Pons (tissue), 1 donor: Measurements from ENCODE around the gene HDGFL3.
"Not testable (repeated sequence)": the region's sequence is repeated elsewhere in the genome, so short reads cannot be mapped to it uniquely, and the experiment has no call there.

Source experiments
- DNase-seq: peaks from one replicate; pipeline ENCODE4 v3.0.0-alpha.2; 2016; ENCODE audit warnings: low spot score

The HDGFL3 gene

GRCh38 chr15:83207660-83208366 lies at the start of gene HDGFL3:
HDGFL3 (minus strand) TSS chr15:83207823; CDS start chr15:83207414, 409 bp downstream.
- DNase-seq = peak; percentile 31

- DNase-seq = no peak
These were observed 43.2 kb upstream of the HDGFL3 start for GRCh38 chr15:83250781-83251180.

GRCh38 chr15:83249030-83249343 lies 41.4 kb upstream of the HDGFL3 start:
- no peak for DNase-seq

- DNase-seq = peak; percentile 84
These were observed 40.8 kb upstream of the HDGFL3 start for GRCh38 chr15:83248151-83249029.

- no peak for DNase-seq
These were observed 36.0 kb upstream of the HDGFL3 start for GRCh38 chr15:83243634-83244033.

- no peak for DNase-seq
These were observed 22.6 kb upstream of the HDGFL3 start for GRCh38 chr15:83230242-83230641.

- DNase-seq = no peak
These were observed 17.8 kb upstream of the HDGFL3 start for GRCh38 chr15:83225449-83225848.

- DNase-seq = not testable (repeated sequence)
These were observed 14.2 kb upstream of the HDGFL3 start for GRCh38 chr15:83221781-83222180.

- DNase-seq = no peak
These were observed 11.4 kb upstream of the HDGFL3 start for GRCh38 chr15:83219026-83219425.

- DNase-seq = no peak
These were observed 7.7 kb upstream of the HDGFL3 start for GRCh38 chr15:83215306-83215705.

- DNase-seq = no peak
These were observed 3.0 kb upstream of the HDGFL3 start for GRCh38 chr15:83210619-83211018.

- DNase-seq = no peak
These were observed 1.7 kb upstream of the HDGFL3 start for GRCh38 chr15:83209333-83209732.

GRCh38 chr15:83208367-83208661 lies 691 bp upstream of the HDGFL3 start:
- DNase-seq = peak; percentile 8

GRCh38 chr15:83207009-83207659 lies 489 bp downstream of the HDGFL3 start:
- DNase-seq = no peak

GRCh38 chr15:83206526-83207008 lies 1.1 kb downstream of the HDGFL3 start:
- peak; percentile 18 for DNase-seq

- DNase-seq = peak; percentile 31
These were observed 1.8 kb downstream of the HDGFL3 start for GRCh38 chr15:83205725-83206324.

GRCh38 chr15:83204697-83205096 lies 2.9 kb downstream of the HDGFL3 start:
- no peak for DNase-seq

GRCh38 chr15:83203543-83203942 lies 4.1 kb downstream of the HDGFL3 start:
- DNase-seq = no peak

- no peak for DNase-seq
These were observed 7.0 kb downstream of the HDGFL3 start for GRCh38 chr15:83200589-83200988.

- no peak for DNase-seq
These were observed 7.5 kb downstream of the HDGFL3 start for GRCh38 chr15:83200162-83200561.

- no peak for DNase-seq
These were observed 8.3 kb downstream of the HDGFL3 start for GRCh38 chr15:83199288-83199687.

GRCh38 chr15:83198476-83198875 lies 9.1 kb downstream of the HDGFL3 start:
- DNase-seq = no peak

GRCh38 chr15:83194528-83194927 lies 13.1 kb downstream of the HDGFL3 start:
- no peak for DNase-seq
